ENCODE measurements around the gene SNCAIP.

GRCh38 chr5:122500245-122501088 lies 188.4 kb downstream of the SNCAIP start:
- TF ChIP-seq CTCF (conservative IDR thresholded peaks at IDR 0.05 in 1 of 2, IDR thresholded peaks at IDR 0.05 in 1 of 2; ENCODE audit: low read depth in 1 of 2, low read length in 2 of 2) (peak; percentile 53 to 77), EZH2 (IDR thresholded peaks at IDR 0.05; ENCODE audit: low read length, missing control alignments) (no peak)

Measured in fibroblast of lung (primary cell).